Measurements from ENCODE around the gene IFI27L2.

IFI27L2 gene

DNA sequence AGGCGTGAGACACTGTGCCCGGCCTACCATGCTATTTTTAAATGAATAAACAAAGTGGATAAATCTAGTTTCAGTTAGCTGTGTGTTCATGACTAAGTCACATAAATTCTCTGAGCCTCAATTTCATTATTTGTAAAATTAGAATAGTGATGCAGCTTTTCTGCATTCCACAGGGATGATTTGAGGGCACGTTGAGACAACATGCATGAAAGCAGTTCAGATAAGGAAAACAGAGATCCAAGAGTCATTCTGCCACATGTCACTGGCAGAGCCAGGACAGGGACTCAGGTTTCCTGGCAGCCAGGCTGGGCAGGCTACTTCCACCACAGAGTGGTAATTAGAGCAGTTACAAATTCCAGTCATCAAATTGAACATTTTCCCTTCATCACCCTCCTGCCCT is 41.8 kb upstream of the IFI27L2 start:
- Histone ChIP-seq H3K9ac (ENCODE audit: low read depth in 1 of 2, low read length in 2 of 2) (no peak overlapping the region), H3K27ac (ENCODE audit: low read depth in 2 of 2, low read length in 2 of 2) (no peak overlapping the region), H3K4me1 (ENCODE audit: control insufficient read depth in 2 of 2, insufficient read depth in 2 of 2, low read length in 2 of 2) (peaks cover 0 to 2% of the 10 kb centered on the region in 2 donors), H3K36me3 (ENCODE audit: control insufficient read depth in 2 of 2, insufficient read depth in 2 of 2, low read length in 2 of 2) (no peaks in the 10 kb centered on the region), H3K4me3 (ENCODE audit: low read length in 2 of 2) (no peak overlapping the region), H3K27me3 (ENCODE audit: control insufficient read depth in 2 of 2, insufficient read depth in 2 of 2, low read length in 2 of 2) (peaks cover 25 to 26% of the 10 kb centered on the region in 2 donors), H3K9me3 (ENCODE audit: control insufficient read depth in 2 of 2, low read length in 2 of 2) (no peaks in the 10 kb centered on the region)

DNA sequence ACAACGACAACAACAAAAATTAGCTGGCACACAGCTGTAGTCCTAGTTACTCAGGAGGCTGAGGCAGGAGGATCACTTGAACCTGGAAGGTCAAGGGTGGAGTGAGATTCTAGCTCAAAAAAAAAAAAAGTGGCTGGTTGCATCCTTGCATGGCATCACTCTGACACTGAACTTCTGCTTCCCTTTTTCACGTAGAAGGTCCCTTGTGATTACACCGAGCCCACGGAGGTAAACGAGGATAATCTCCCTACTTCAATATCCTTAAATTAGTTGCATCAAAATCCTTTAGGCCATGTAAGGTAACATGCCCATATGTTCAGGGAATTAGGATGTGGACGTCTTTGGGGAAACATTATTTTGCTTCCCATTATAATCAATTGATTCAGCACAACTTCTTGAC is 40.7 kb upstream of the IFI27L2 start:
- no peak overlapping the region for H3K27ac ChIP-seq (ENCODE audit: low read depth in 2 of 2, low read length in 2 of 2)
- peaks cover 15 to 16% of the 10 kb centered on the region in 2 donors for H3K27me3 ChIP-seq (ENCODE audit: control insufficient read depth in 2 of 2, insufficient read depth in 2 of 2, low read length in 2 of 2)
- no peaks in the 10 kb centered on the region for H3K9me3 ChIP-seq (ENCODE audit: control insufficient read depth in 2 of 2, low read length in 2 of 2)
- no peaks in the 10 kb centered on the region for H3K36me3 ChIP-seq (ENCODE audit: control insufficient read depth in 2 of 2, insufficient read depth in 2 of 2, low read length in 2 of 2)
- H3K4me3 ChIP-seq (ENCODE audit: low read length in 2 of 2) = no peak overlapping the region
- H3K9ac ChIP-seq (ENCODE audit: low read depth in 1 of 2, low read length in 2 of 2) = no peak overlapping the region
- peaks cover 0 to 2% of the 10 kb centered on the region in 2 donors for H3K4me1 ChIP-seq (ENCODE audit: control insufficient read depth in 2 of 2, insufficient read depth in 2 of 2, low read length in 2 of 2)

DNA sequence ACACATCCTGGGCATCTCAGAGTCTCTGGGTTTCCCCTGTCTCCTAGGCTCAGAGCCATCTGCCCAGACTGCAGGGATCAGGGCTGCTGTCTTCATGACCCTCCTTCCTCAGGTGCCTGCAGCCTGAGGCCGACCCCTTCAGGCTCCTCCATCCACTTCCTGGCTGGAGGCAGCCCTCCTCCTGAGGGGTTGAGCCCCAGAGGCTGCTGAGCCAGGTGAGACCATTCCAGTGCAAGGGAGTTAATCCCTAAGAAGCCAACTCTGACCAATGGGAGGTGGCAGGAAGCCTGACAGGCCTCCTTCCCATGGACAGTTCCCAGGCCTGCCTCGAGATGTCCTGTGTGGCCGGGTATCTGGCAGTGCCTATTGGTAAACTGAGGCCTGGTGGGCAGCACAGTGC is 36.3 kb upstream of the IFI27L2 start:
- Histone ChIP-seq H3K9ac (ENCODE audit: low read depth in 1 of 2, low read length in 2 of 2) (no peak overlapping the region), H3K27ac (ENCODE audit: low read depth in 2 of 2, low read length in 2 of 2) (no peak overlapping the region), H3K4me1 (ENCODE audit: control insufficient read depth in 2 of 2, insufficient read depth in 2 of 2, low read length in 2 of 2) (no peaks in the 10 kb centered on the region), H3K9me3 (ENCODE audit: control insufficient read depth in 2 of 2, low read length in 2 of 2) (no peaks in the 10 kb centered on the region), H3K4me3 (ENCODE audit: low read length in 2 of 2) (no peak overlapping the region), H3K36me3 (ENCODE audit: control insufficient read depth in 2 of 2, insufficient read depth in 2 of 2, low read length in 2 of 2) (no peaks in the 10 kb centered on the region), H3K27me3 (ENCODE audit: control insufficient read depth in 2 of 2, insufficient read depth in 2 of 2, low read length in 2 of 2) (peaks cover 0 to 3% of the 10 kb centered on the region in 2 donors)

DNA sequence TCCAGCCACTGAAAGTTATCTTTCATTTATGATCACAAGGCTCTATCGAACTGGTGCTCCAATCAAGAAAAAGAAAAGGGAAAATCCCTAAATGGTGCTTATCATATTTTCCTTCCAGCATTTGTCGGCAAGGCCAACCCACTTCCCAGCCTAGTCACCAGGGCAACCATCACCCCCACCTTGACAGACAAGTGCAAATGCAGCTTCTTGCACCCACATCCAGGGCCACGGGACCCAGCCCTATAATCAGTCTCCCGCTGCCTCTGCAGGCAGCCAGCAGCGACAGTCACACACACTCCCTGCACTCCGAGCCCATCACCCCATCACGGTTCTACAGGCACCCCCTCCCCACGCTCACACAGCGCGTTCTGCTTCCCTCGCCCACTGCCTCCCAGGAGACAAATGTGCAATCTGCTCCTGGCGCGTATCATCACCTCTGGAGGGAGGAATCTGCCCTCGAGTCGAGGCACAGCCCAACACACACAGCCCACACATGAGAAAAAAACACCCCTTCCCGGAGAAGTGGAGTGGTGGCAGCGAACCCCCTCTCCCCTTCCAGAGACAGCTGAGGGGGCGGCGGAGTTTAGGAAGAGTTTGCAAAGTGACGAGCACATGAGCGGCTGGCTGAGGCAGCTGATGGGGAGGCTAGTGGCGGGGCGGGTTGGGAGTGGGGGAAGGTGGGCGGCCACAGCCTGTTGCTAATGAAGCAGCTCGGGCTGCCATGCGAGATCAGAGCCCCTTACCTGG is 35.5 kb upstream of the IFI27L2 start:
- no peak overlapping the region for H3K4me3 ChIP-seq (ENCODE audit: low read length in 2 of 2)
- H3K4me1 ChIP-seq (ENCODE audit: control insufficient read depth in 2 of 2, insufficient read depth in 2 of 2, low read length in 2 of 2) = no peaks in the 10 kb centered on the region
- H3K9ac ChIP-seq (ENCODE audit: low read depth in 1 of 2, low read length in 2 of 2) = no peak overlapping the region
- H3K36me3 ChIP-seq (ENCODE audit: control insufficient read depth in 2 of 2, insufficient read depth in 2 of 2, low read length in 2 of 2) = no peaks in the 10 kb centered on the region
- H3K27me3 ChIP-seq (ENCODE audit: control insufficient read depth in 2 of 2, insufficient read depth in 2 of 2, low read length in 2 of 2) = peaks cover 0 to 3% of the 10 kb centered on the region in 2 donors
- no peaks in the 10 kb centered on the region for H3K9me3 ChIP-seq (ENCODE audit: control insufficient read depth in 2 of 2, low read length in 2 of 2)
- H3K27ac ChIP-seq (ENCODE audit: low read depth in 2 of 2, low read length in 2 of 2) = no peak overlapping the region

DNA sequence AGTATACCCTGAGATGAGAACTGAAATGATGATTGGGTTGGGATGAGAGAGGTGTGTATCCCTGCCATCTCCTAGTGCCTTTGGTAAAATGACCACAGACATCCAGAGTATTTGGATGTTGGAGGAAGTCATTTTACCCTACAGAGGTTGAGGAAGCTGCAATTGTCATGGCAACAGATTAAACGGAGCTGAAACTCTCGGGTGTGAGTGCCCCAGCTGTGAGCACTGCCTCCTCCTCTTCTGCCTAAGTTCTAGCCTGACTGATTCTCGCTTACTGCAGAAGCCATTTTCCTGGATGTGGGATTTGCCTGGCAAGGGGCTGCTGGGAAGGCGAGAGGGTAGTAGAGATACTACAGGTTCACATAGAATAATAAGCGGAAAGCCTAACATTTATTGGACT is 34.4 kb upstream of the IFI27L2 start:
- Histone ChIP-seq H3K36me3 (ENCODE audit: control insufficient read depth in 2 of 2, insufficient read depth in 2 of 2, low read length in 2 of 2) (no peaks in the 10 kb centered on the region), H3K4me1 (ENCODE audit: control insufficient read depth in 2 of 2, insufficient read depth in 2 of 2, low read length in 2 of 2) (no peaks in the 10 kb centered on the region), H3K27me3 (ENCODE audit: control insufficient read depth in 2 of 2, insufficient read depth in 2 of 2, low read length in 2 of 2) (peaks cover 0 to 3% of the 10 kb centered on the region in 2 donors), H3K9ac (ENCODE audit: low read depth in 1 of 2, low read length in 2 of 2) (no peak overlapping the region), H3K27ac (ENCODE audit: low read depth in 2 of 2, low read length in 2 of 2) (no peak overlapping the region), H3K9me3 (ENCODE audit: control insufficient read depth in 2 of 2, low read length in 2 of 2) (no peaks in the 10 kb centered on the region), H3K4me3 (ENCODE audit: low read length in 2 of 2) (no peak overlapping the region)

DNA sequence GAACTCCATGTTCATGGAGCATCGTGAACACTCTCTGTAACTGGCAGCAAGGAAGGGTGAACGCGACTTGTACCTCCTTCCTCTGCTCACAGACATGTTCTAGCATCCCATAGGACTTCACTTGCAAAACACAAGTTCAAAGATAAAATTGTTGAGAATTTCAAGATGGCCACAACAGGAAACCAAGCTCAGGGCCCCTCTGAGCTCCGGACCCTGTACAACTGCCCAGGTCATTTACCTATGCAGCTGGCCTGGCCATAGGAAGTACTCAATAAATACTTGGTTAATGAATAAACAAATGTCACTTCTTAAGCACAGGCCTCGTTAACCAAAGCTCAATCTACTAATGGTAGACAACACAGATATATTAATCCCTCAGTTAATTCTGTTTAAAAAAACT is 33.1 kb upstream of the IFI27L2 start:
- H3K9ac ChIP-seq (ENCODE audit: low read depth in 1 of 2, low read length in 2 of 2) = no peak overlapping the region
- H3K4me1 ChIP-seq (ENCODE audit: control insufficient read depth in 2 of 2, insufficient read depth in 2 of 2, low read length in 2 of 2) = no peaks in the 10 kb centered on the region
- no peak overlapping the region for H3K4me3 ChIP-seq (ENCODE audit: low read length in 2 of 2)
- peaks cover 0 to 2% of the 10 kb centered on the region in 2 donors for H3K27me3 ChIP-seq (ENCODE audit: control insufficient read depth in 2 of 2, insufficient read depth in 2 of 2, low read length in 2 of 2)
- H3K36me3 ChIP-seq (ENCODE audit: control insufficient read depth in 2 of 2, insufficient read depth in 2 of 2, low read length in 2 of 2) = no peaks in the 10 kb centered on the region
- no peaks in the 10 kb centered on the region for H3K9me3 ChIP-seq (ENCODE audit: control insufficient read depth in 2 of 2, low read length in 2 of 2)
- H3K27ac ChIP-seq (ENCODE audit: low read depth in 2 of 2, low read length in 2 of 2) = no peak overlapping the region

DNA sequence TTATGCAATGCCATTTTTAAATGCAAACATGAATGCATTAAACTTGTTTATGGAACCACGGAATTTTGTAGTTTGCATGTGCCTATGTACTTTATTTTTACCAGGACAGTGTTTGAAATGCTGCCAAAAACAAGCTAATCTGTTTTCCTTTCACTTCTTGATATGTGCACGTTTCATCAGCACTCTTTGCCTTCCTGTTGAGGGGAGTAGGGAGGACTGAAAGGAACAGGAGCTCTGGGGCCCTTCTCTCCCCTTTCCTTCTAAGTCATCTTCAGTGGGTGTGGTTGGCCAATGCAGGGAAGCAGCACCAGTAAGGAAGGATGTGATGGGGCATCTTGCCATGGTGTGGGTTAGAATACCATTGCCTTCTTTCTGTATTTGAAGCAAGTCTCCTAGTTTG is 32.6 kb upstream of the IFI27L2 start:
- H3K27me3 ChIP-seq (ENCODE audit: control insufficient read depth in 2 of 2, insufficient read depth in 2 of 2, low read length in 2 of 2) = peaks cover 0 to 2% of the 10 kb centered on the region in 2 donors
- H3K27ac ChIP-seq (ENCODE audit: low read depth in 2 of 2, low read length in 2 of 2) = no peak overlapping the region

DNA sequence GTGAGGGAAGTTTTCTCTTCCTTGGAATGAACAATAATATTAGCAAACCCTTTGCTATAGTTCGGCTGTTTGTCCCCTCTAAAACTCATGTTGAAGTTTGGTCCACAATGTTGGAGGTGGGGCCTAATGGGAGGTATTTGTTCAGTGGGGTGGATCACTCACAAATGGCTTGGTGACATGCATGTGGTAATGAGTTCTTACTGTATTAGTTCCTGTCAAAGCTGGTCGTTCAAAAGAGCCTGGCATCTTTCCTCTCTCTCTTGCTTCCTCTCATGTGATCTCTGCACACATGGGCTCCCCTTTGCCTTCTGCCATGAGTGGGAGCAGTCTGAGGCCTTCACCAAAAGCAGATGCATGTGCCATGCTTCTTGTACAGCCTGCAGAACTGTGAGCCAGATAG is 31.7 kb upstream of the IFI27L2 start:
- H3K27me3 ChIP-seq (ENCODE audit: control insufficient read depth in 2 of 2, insufficient read depth in 2 of 2, low read length in 2 of 2) = peaks cover 0 to 2% of the 10 kb centered on the region in 2 donors
- no peaks in the 10 kb centered on the region for H3K9me3 ChIP-seq (ENCODE audit: control insufficient read depth in 2 of 2, low read length in 2 of 2)
- no peaks in the 10 kb centered on the region for H3K4me1 ChIP-seq (ENCODE audit: control insufficient read depth in 2 of 2, insufficient read depth in 2 of 2, low read length in 2 of 2)
- no peak overlapping the region for H3K9ac ChIP-seq (ENCODE audit: low read depth in 1 of 2, low read length in 2 of 2)
- no peaks in the 10 kb centered on the region for H3K36me3 ChIP-seq (ENCODE audit: control insufficient read depth in 2 of 2, insufficient read depth in 2 of 2, low read length in 2 of 2)
- H3K27ac ChIP-seq (ENCODE audit: low read depth in 2 of 2, low read length in 2 of 2) = no peak overlapping the region
- no peak overlapping the region for H3K4me3 ChIP-seq (ENCODE audit: low read length in 2 of 2)

More for the DNA sequence above, 32.6 kb upstream of the IFI27L2 start:
- Histone ChIP-seq H3K9ac (ENCODE audit: low read depth in 1 of 2, low read length in 2 of 2) (no peak overlapping the region), H3K36me3 (ENCODE audit: control insufficient read depth in 2 of 2, insufficient read depth in 2 of 2, low read length in 2 of 2) (no peaks in the 10 kb centered on the region), H3K4me1 (ENCODE audit: control insufficient read depth in 2 of 2, insufficient read depth in 2 of 2, low read length in 2 of 2) (no peaks in the 10 kb centered on the region), H3K9me3 (ENCODE audit: control insufficient read depth in 2 of 2, low read length in 2 of 2) (no peaks in the 10 kb centered on the region), H3K4me3 (ENCODE audit: low read length in 2 of 2) (no peak overlapping the region)

DNA sequence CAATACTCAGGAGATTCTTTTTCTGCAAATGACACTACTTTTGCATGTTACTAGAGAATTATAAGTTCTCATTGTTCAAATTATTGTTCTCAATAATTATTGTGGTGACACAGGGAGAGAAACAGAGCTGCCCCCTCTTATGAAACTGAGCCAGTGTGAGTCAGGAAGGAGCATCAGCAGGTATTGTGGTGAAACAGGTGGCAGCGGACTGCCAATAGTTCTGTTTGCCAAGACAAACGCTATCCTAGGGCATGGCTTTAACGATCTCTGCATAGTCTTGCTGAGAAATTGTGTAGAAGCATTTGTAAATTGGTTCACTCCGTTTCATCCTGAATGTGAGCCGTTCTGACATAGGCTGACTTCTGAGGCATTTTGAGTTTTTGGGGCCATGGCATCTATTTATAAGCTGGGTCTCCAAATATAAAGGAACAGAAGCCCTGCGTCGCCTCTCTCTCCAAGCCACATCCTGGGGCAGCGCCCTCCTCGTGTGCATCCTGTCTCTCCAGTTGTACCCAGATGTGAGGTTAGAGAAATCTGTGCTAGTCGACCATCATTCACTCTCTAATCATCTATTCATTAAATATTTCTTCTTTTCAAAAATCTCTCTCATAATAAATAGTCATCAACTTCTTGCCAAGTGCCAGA is 29.0 kb upstream of the IFI27L2 start:
- no peaks in the 10 kb centered on the region for H3K9me3 ChIP-seq (ENCODE audit: control insufficient read depth in 2 of 2, low read length in 2 of 2)
- H3K27me3 ChIP-seq (ENCODE audit: control insufficient read depth in 2 of 2, insufficient read depth in 2 of 2, low read length in 2 of 2) = peaks cover 0 to 2% of the 10 kb centered on the region in 2 donors

DNA sequence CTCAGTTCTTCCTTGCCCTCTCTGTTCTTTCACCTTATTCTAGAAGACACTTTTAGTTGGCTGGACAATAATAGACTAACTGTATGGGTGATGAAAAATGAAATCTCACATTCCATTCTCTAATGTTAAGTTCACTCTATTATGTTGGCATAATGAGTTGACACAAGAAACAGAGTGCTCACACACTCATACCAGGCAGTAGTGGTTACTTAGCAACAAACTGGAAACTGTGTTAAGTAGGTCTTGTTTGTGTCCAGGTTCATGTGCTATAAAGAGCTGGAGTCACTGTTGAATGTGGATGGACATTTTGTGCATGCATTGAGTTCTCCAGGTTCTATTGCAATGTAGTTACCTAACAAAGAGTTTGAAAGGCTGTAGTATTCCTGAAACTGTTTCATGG is 27.8 kb upstream of the IFI27L2 start:
- no peaks in the 10 kb centered on the region for H3K36me3 ChIP-seq (ENCODE audit: control insufficient read depth in 2 of 2, insufficient read depth in 2 of 2, low read length in 2 of 2)
- no peak overlapping the region for H3K4me3 ChIP-seq (ENCODE audit: low read length in 2 of 2)
- H3K9ac ChIP-seq (ENCODE audit: low read depth in 1 of 2, low read length in 2 of 2) = no peak overlapping the region
- no peaks in the 10 kb centered on the region for H3K4me1 ChIP-seq (ENCODE audit: control insufficient read depth in 2 of 2, insufficient read depth in 2 of 2, low read length in 2 of 2)
- peaks cover 0 to 5% of the 10 kb centered on the region in 2 donors for H3K27me3 ChIP-seq (ENCODE audit: control insufficient read depth in 2 of 2, insufficient read depth in 2 of 2, low read length in 2 of 2)
- no peak overlapping the region for H3K27ac ChIP-seq (ENCODE audit: low read depth in 2 of 2, low read length in 2 of 2)
- H3K9me3 ChIP-seq (ENCODE audit: control insufficient read depth in 2 of 2, low read length in 2 of 2) = no peaks in the 10 kb centered on the region

More for the DNA sequence above, 29.0 kb upstream of the IFI27L2 start:
- Histone ChIP-seq H3K9ac (ENCODE audit: low read depth in 1 of 2, low read length in 2 of 2) (no peak overlapping the region), H3K4me1 (ENCODE audit: control insufficient read depth in 2 of 2, insufficient read depth in 2 of 2, low read length in 2 of 2) (no peaks in the 10 kb centered on the region), H3K27ac (ENCODE audit: low read depth in 2 of 2, low read length in 2 of 2) (no peak overlapping the region), H3K4me3 (ENCODE audit: low read length in 2 of 2) (no peak overlapping the region), H3K36me3 (ENCODE audit: control insufficient read depth in 2 of 2, insufficient read depth in 2 of 2, low read length in 2 of 2) (no peaks in the 10 kb centered on the region)
